DND-41 (cell line): ENCODE results near the gene ALG11.

ENCODE experiments used
- CTCF ChIP-seq: IDR thresholded peaks from 2 replicates; pipeline ENCODE4 v1.5.1; 2012; ENCODE audit warnings: borderline replicate concordance, low read length, moderate library complexity, mild to moderate bottlenecking; ENCODE audit not compliant: poor library complexity, severe bottlenecking; ENCODE audit errors: extremely low read depth
- EZH2 ChIP-seq: IDR thresholded peaks from 3 replicates; pipeline ENCODE4 v1.6.1; 2012; ENCODE audit warnings: borderline replicate concordance, low read depth, mild to moderate bottlenecking, moderate library complexity, low read length, inconsistent platforms; ENCODE audit not compliant: severe bottlenecking

GRCh38 chr13:52025475-52026245 lies 13.5 kb downstream of the ALG11 start:
- TF ChIP-seq CTCF (no peak), EZH2 (no peak)
